Tibial artery (tissue), 4 donors: ENCODE results near the gene ARHGAP25.
A peak's percentile ranks its signal among the peaks of the same experiment; 100 is the strongest.

Source experiments
- DNase-seq, 2 donors: peaks; one replicate each; pipeline ENCODE4 v3.0.0-alpha.2; 2019
- H3K27ac ChIP-seq, 2 donors: fragments of 200-600 bp; sonication (generic) in 1 of 2; 1 replicate in 1 of 2; 2 replicates in 1 of 2; pipeline ENCODE4 v1.5.1; 2018 to 2019; ENCODE audit warnings: mild to moderate bottlenecking in 1 of 2
- H3K27me3 ChIP-seq, 2 donors: fragments of 200-600 bp; sonication (generic) in 1 of 2; one replicate each; pipeline versions ENCODE4 v1.5.1 to v1.6.0; 2016 to 2019
- H3K36me3 ChIP-seq, 3 donors: fragments of 200-600 bp; sonication (generic) in 2 of 3; one replicate each; pipeline ENCODE4 v1.5.1; 2016 to 2019; ENCODE audit warnings: mild to moderate bottlenecking in 2 of 3
- H3K4me1 ChIP-seq, 4 donors: fragments of 200-600 bp; sonication (generic) in 2 of 4; 1 replicate in 3 of 4; 2 replicates in 1 of 4; pipeline ENCODE4 v1.5.1; 2016 to 2019
- H3K4me3 ChIP-seq, 2 donors: fragments of 200-600 bp; sonication (generic) in 1 of 2; 1 replicate in 1 of 2; 2 replicates in 1 of 2; pipeline ENCODE4 v1.5.1; 2018 to 2019; ENCODE audit warnings: mild to moderate bottlenecking in 2 of 2
- H3K9me3 ChIP-seq, 3 donors: fragments of 200-600 bp; sonication (generic) in 1 of 3; one replicate each; pipeline ENCODE4 v1.5.1; 2016 to 2019
- intact Hi-C: fragments of 100-400 bp; cut with DNase I; formaldehyde crosslinking; loops from one replicate; pipeline ENCODE4 v1.15.0; 2023; ENCODE audit warnings: low total_unique reads
- TF ChIP-seq, protein P1 (sequence below), 2 experiments: fragments of 200-600 bp in 1 of 2; fragments of 450-650 bp in 1 of 2; IDR thresholded peaks; one replicate each; pipeline ENCODE4 v1.5.1; 2017 to 2019; ENCODE audit warnings: antibody characterized with exemption in 2 of 2, mild to moderate bottlenecking in 1 of 2, moderate library complexity in 1 of 2

The ARHGAP25 gene

DNA sequence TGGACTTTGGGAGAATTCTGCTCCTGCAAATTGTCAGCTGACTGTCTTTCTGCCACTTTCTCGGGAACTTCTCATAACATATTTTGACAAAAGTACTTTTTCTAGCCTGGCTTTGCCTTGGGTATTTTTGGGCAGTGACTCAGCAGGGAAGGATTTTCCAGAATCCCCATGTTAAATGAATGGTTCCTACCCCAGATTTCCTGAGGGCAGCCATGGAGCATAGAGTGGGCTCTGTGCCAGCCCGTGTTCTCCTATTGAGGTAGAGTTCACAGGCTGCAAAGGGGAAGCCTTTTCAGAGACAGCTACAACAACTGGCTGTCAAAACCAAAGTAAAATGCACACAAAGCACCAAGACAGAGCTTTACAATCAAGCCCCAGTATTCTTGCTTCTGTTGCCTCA is 76.8 kb downstream of the ARHGAP25 start:
- H3K4me3 ChIP-seq = no peak overlapping the region
- H3K27me3 ChIP-seq = no peaks in the 10 kb centered on the region
- H3K4me1 ChIP-seq = peaks cover 0 to 33% (median 16%) of the 10 kb centered on the region in 4 donors
- intact Hi-C loops = no loop called here
- H3K27ac ChIP-seq = peak overlapping the region; percentile 44 to 46
- DNase-seq = peak; percentile 45 to 77
- H3K9me3 ChIP-seq = no peaks in the 10 kb centered on the region
- TF ChIP-seq, protein P1, sequence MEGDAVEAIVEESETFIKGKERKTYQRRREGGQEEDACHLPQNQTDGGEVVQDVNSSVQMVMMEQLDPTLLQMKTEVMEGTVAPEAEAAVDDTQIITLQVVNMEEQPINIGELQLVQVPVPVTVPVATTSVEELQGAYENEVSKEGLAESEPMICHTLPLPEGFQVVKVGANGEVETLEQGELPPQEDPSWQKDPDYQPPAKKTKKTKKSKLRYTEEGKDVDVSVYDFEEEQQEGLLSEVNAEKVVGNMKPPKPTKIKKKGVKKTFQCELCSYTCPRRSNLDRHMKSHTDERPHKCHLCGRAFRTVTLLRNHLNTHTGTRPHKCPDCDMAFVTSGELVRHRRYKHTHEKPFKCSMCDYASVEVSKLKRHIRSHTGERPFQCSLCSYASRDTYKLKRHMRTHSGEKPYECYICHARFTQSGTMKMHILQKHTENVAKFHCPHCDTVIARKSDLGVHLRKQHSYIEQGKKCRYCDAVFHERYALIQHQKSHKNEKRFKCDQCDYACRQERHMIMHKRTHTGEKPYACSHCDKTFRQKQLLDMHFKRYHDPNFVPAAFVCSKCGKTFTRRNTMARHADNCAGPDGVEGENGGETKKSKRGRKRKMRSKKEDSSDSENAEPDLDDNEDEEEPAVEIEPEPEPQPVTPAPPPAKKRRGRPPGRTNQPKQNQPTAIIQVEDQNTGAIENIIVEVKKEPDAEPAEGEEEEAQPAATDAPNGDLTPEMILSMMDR (IDR thresholded peaks at IDR 0.05) = no peak
- no peaks in the 10 kb centered on the region for H3K36me3 ChIP-seq

DNA sequence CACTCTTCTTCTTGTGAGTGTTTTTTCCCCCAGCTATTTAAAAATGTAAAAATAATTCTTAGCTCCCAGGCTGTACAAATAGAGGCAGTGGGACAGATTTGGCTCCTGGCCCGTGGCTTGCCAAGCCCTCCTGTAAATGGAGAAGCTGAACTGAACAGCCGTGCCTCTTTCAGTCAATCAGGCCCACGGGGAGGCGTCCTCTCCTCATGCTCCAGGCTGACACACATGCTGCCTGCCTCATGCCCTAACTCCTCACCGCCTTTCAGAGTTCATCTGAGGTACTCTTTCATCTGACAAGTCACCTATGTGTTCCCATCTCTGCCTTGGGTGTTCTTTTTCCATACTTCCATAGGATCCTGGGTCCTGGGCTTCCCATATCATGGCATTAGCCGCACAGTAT is 77.6 kb downstream of the ARHGAP25 start:
- Histone ChIP-seq H3K36me3 (no peaks in the 10 kb centered on the region), H3K27ac (peak overlapping the region in 1 of 2 donors; percentile 44), H3K4me3 (no peak overlapping the region), H3K27me3 (no peaks in the 10 kb centered on the region), H3K4me1 (peaks cover 0 to 32% (median 16%) of the 10 kb centered on the region in 4 donors), H3K9me3 (no peaks in the 10 kb centered on the region)
- intact Hi-C loops = no loop called here
- TF ChIP-seq, protein P1 (IDR thresholded peaks at IDR 0.05) = no peak
- DNase-seq = no peak

DNA sequence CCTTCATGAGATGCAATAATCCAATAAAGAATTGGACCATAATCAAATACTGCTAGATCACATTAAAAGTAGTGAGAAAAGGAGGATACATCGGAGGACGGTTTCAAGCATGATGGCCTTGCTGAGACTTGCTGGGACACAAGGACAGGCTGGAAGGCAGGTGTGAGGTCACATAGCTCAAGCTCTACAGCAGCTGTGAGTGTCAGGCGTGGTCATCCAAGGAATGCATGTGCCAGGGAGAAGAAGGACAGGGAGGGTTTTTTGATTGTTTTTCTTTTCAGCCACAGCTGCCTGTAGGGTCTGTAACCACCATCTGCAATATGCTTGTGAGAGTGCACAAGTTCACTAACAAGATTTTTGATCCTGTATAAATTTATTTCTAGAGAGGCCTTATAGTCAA is 79.0 kb downstream of the ARHGAP25 start:
- Histone ChIP-seq H3K27me3 (no peaks in the 10 kb centered on the region), H3K4me3 (no peak overlapping the region), H3K9me3 (no peaks in the 10 kb centered on the region), H3K27ac (no peak overlapping the region), H3K4me1 (peaks cover 0 to 20% (median 16%) of the 10 kb centered on the region in 4 donors), H3K36me3 (no peaks in the 10 kb centered on the region)
- intact Hi-C loops = no loop called here
- TF ChIP-seq, protein P1 (IDR thresholded peaks at IDR 0.05) = no peak
- DNase-seq = no peak

DNA sequence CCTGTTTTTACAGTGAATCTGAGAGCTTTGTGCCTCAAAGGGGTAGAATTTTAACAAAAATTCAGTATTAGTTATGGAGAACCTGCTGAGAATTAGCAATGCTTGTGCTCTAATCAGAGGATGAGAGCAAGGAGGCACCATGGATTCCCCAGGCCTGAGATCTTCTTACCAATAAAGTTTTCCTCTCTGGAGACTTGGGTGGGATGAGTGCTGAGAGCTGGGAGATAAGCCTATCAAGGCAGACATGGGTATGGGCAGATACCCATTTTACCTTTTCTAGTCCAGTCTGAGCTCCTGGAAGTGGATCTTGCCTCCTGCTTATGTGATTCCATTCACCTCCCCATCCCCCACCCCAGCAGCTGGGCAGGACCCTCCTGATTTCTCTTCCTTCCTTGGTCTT is 82.7 kb downstream of the ARHGAP25 start:
- intact Hi-C loops = no loop called here

DNA sequence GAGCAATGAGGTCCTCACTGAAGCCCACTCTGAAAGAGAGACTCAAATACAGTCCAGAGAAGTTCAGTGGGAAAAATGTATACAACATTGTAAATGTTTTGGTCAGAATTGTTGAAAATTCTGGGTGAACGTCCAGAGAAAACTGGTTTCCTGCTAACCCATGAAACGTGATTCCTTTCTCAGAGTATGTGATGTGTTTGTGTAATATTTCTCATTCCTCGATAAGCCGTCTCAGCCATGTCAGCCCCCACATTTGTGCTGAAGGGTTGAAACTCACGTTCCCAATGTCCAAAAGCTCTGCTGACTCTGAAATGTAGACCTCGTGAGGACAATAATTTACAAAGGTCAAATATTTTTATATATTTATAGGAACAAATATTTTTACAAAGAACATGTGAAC is 84.9 kb downstream of the ARHGAP25 start:
- no peak for DNase-seq
- Histone ChIP-seq H3K9me3 (no peaks in the 10 kb centered on the region), H3K27ac (no peak overlapping the region), H3K4me3 (no peak overlapping the region), H3K36me3 (no peaks in the 10 kb centered on the region), H3K27me3 (no peaks in the 10 kb centered on the region), H3K4me1 (peaks cover 0 to 12% (median 0%) of the 10 kb centered on the region in 4 donors)
- intact Hi-C loops = no loop called here
- TF ChIP-seq, protein P1 (IDR thresholded peaks at IDR 0.05) = no peak

More for the DNA sequence above, 82.7 kb downstream of the ARHGAP25 start:
- Histone ChIP-seq H3K27me3 (no peaks in the 10 kb centered on the region), H3K4me3 (no peak overlapping the region), H3K36me3 (no peaks in the 10 kb centered on the region), H3K4me1 (peaks cover 0 to 12% (median under 1%) of the 10 kb centered on the region in 4 donors), H3K27ac (no peak overlapping the region), H3K9me3 (no peaks in the 10 kb centered on the region)
- no peak for DNase-seq
- TF ChIP-seq, protein P1 (IDR thresholded peaks at IDR 0.05) = no peak
